ENCODE measurements around the gene ORC5. TPM values are rescaled to one million over a fixed set of nuclear protein-coding genes. Genes with fewer than 3 reads are reported as not detected.

Gene ORC5
- total and polyA plus RNA-seq, 2 of the 13 experiments (the other 11 are each of a cell fraction or from before 2014, with no cell fraction given): 4.8 to 18.8 TPM

DNA sequence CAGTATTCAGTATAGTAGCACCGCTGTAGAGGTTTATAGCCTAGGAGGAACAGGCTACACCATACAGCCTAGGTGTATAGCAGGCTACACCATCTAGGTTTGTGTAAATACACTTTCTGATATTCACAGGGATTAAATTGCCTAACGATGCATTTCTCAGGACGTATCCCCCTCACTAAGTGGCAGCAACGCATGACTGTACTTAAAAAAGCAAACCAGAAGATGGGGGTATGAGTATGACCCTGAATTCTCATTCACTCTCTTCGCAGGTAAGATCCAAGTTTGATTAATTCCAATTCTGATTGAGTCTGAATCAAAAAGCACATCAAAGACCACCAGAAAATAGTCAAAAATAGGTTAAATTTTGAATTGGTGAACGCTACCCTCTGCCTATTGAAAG, 972 bp downstream of the ORC5 start:
- Histone ChIP-seq H3K4me2 (ENCODE audit: low read depth, low read length) (peak overlapping the region; percentile 84), H2AFZ (ENCODE audit: low read length) (peak overlapping the region; percentile 86), H3K4me3 (replicated peaks in 1 of 3; ENCODE audit: insufficient read depth in 1 of 3, low read depth in 2 of 3, low read length in 3 of 3) (peak overlapping the region; percentile 67 to 92 (median 71)), H3K9me3 (ENCODE audit: low read length) (no peaks in the 10 kb centered on the region), H3K79me2 (ENCODE audit: insufficient read depth, low read length) (peaks cover 31% of the 10 kb centered on the region), H3K36me3 (replicated peaks in 1 of 2; ENCODE audit: control insufficient read depth in 1 of 2, insufficient read depth in 2 of 2, low read length in 2 of 2) (peaks cover 0 to 20% of the 10 kb centered on the region in 2 experiments; a peak in 2 of 5 replicates), H3K27me3 (ENCODE audit: control insufficient read depth in 1 of 2, insufficient read depth in 2 of 2, low read length in 2 of 2) (no peaks in the 10 kb centered on the region; a peak in 1 of 5 replicates), H3K9ac (ENCODE audit: insufficient read depth, low read depth, low read length) (peak overlapping the region; percentile 86), H3K4me1 (ENCODE audit: insufficient read depth, low read length) (peaks cover 29% of the 10 kb centered on the region), H4K20me1 (ENCODE audit: insufficient read depth, low read length) (no peaks in the 10 kb centered on the region), H3K27ac (ENCODE audit: extremely low read length, insufficient read depth, low read length) (peak overlapping the region; percentile 76)
- FAIRE-seq: no peak
- in situ Hi-C loops (cut with HindIII; ENCODE audit: extremely low pct_ligation_motif_present, low pct_unique_long_range_greater_than_20kb) (no loop called here), intact Hi-C loops (cut with micrococcal nuclease; ENCODE audit: unreplicated experiment) (no loop called here)
- BruUV-seq (replicated peaks): no TSS peak
- no peak for DNase-seq (ENCODE audit: low spot score)
- POLR2A ChIA-PET: no interaction called here
- ATAC-seq: 0 out of 3 replicates have a peak, but pooled peaks have one; percentile 9
- CTCF ChIA-PET (ENCODE audit: low intra/inter-chr PET ratio, low total read pairs): no interaction called here
- WGBS (ENCODE audit: low lambda C conversion rate): 11% methylated on average over 6 of the region's 6 CpGs
- TF ChIP-seq SPEN (CRISPR knock-in tag; IDR thresholded peaks at IDR 0.05; ENCODE audit: low read depth): no peak
- no peak for TF ChIP-seq ZNF713 (CRISPR knock-in tag; IDR thresholded peaks at IDR 0.05)
- TF ChIP-seq ZNF264 (CRISPR knock-in tag; IDR thresholded peaks at IDR 0.05): no peak
- TF ChIP-seq, protein P1, sequence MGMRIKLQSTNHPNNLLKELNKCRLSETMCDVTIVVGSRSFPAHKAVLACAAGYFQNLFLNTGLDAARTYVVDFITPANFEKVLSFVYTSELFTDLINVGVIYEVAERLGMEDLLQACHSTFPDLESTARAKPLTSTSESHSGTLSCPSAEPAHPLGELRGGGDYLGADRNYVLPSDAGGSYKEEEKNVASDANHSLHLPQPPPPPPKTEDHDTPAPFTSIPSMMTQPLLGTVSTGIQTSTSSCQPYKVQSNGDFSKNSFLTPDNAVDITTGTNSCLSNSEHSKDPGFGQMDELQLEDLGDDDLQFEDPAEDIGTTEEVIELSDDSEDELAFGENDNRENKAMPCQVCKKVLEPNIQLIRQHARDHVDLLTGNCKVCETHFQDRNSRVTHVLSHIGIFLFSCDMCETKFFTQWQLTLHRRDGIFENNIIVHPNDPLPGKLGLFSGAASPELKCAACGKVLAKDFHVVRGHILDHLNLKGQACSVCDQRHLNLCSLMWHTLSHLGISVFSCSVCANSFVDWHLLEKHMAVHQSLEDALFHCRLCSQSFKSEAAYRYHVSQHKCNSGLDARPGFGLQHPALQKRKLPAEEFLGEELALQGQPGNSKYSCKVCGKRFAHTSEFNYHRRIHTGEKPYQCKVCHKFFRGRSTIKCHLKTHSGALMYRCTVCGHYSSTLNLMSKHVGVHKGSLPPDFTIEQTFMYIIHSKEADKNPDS (CRISPR knock-in tag; IDR thresholded peaks at IDR 0.05): no peak
- TF ChIP-seq, protein P2, sequence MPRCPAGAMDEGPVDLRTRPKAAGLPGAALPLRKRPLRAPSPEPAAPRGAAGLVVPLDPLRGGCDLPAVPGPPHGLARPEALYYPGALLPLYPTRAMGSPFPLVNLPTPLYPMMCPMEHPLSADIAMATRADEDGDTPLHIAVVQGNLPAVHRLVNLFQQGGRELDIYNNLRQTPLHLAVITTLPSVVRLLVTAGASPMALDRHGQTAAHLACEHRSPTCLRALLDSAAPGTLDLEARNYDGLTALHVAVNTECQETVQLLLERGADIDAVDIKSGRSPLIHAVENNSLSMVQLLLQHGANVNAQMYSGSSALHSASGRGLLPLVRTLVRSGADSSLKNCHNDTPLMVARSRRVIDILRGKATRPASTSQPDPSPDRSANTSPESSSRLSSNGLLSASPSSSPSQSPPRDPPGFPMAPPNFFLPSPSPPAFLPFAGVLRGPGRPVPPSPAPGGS (CRISPR knock-in tag; IDR thresholded peaks at IDR 0.05): no peak
- no peak for TF ChIP-seq CBX2 (IDR thresholded peaks at IDR 0.05; ENCODE audit: low read depth, low read length)
- no peak for TF ChIP-seq CBX2 (CRISPR knock-in tag; IDR thresholded peaks at IDR 0.05; ENCODE audit: low read depth)
- TF ChIP-seq, protein P3, sequence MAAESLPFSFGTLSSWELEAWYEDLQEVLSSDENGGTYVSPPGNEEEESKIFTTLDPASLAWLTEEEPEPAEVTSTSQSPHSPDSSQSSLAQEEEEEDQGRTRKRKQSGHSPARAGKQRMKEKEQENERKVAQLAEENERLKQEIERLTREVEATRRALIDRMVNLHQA (CRISPR knock-in tag; IDR thresholded peaks at IDR 0.05): no peak
- TF ChIP-seq, protein P4, sequence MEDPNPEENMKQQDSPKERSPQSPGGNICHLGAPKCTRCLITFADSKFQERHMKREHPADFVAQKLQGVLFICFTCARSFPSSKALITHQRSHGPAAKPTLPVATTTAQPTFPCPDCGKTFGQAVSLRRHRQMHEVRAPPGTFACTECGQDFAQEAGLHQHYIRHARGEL (CRISPR knock-in tag; IDR thresholded peaks at IDR 0.05): no peak
- TF ChIP-seq GATA4 (IDR thresholded peaks at IDR 0.05; ENCODE audit: borderline replicate concordance, low read depth): no peak
- TF ChIP-seq ZNF782 (CRISPR knock-in tag; IDR thresholded peaks at IDR 0.05; ENCODE audit: borderline replicate concordance): no peak
- no peak for TF ChIP-seq ZNF260 (CRISPR knock-in tag; IDR thresholded peaks at IDR 0.05; ENCODE audit: borderline replicate concordance, low read depth)
- TF ChIP-seq TEAD3 (CRISPR knock-in tag; optimal IDR thresholded peaks at IDR 0.05; ENCODE audit: borderline replicate concordance): no peak
- no peak for TF ChIP-seq ZFP36L1 (CRISPR knock-in tag; IDR thresholded peaks at IDR 0.05)
- no peak for TF ChIP-seq SP140L (CRISPR knock-in tag; IDR thresholded peaks at IDR 0.05; ENCODE audit: borderline replicate concordance)
- no peak for TF ChIP-seq ZNF256 (CRISPR knock-in tag; conservative IDR thresholded peaks at IDR 0.05)
- TF ChIP-seq, protein P5, sequence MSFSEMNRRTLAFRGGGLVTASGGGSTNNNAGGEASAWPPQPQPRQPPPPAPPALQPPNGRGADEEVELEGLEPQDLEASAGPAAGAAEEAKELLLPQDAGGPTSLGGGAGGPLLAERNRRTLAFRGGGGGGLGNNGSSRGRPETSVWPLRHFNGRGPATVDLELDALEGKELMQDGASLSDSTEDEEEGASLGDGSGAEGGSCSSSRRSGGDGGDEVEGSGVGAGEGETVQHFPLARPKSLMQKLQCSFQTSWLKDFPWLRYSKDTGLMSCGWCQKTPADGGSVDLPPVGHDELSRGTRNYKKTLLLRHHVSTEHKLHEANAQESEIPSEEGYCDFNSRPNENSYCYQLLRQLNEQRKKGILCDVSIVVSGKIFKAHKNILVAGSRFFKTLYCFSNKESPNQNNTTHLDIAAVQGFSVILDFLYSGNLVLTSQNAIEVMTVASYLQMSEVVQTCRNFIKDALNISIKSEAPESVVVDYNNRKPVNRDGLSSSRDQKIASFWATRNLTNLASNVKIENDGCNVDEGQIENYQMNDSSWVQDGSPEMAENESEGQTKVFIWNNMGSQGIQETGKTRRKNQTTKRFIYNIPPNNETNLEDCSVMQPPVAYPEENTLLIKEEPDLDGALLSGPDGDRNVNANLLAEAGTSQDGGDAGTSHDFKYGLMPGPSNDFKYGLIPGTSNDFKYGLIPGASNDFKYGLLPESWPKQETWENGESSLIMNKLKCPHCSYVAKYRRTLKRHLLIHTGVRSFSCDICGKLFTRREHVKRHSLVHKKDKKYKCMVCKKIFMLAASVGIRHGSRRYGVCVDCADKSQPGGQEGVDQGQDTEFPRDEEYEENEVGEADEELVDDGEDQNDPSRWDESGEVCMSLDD (CRISPR knock-in tag; IDR thresholded peaks at IDR 0.05; ENCODE audit: borderline replicate concordance): no peak
- TF ChIP-seq TGIF2 (CRISPR knock-in tag; IDR thresholded peaks at IDR 0.05): no peak
- no peak for TF ChIP-seq ZNF124 (CRISPR knock-in tag; IDR thresholded peaks at IDR 0.05)
- TF ChIP-seq GLI4 (CRISPR knock-in tag; IDR thresholded peaks at IDR 0.05; ENCODE audit: borderline replicate concordance): no peak

All from HepG2 (cell line).